ENCODE measurements around the gene SEMA4G. TPM values are rescaled to one million over a fixed set of nuclear protein-coding genes. Genes with fewer than 3 reads are reported as not detected.

SEMA4G gene
- total RNA-seq, 1 experiment from 2014 or later: 8.5 TPM

- H4K20me1 ChIP-seq (ENCODE audit: control insufficient read depth, insufficient read depth, insufficient read length): no peaks in the 10 kb centered on the region
- no peak overlapping the region for H2AK5ac ChIP-seq (ENCODE audit: insufficient read length, low read length)
- no peak overlapping the region for H2BK12ac ChIP-seq (ENCODE audit: insufficient read length, low read depth, low read length)
- H3K23me2 ChIP-seq (ENCODE audit: insufficient read length, low read depth, low read length, poor library complexity, severe bottlenecking): no peaks in the 10 kb centered on the region
- H2BK20ac ChIP-seq (ENCODE audit: low read depth, low read length, poor library complexity, severe bottlenecking): no peak overlapping the region
- no peak overlapping the region for H3K27ac Mint-ChIP-seq
- no peak overlapping the region for H3K14ac ChIP-seq (ENCODE audit: insufficient read depth, low read length)
- H4K5ac ChIP-seq (ENCODE audit: insufficient read length, low read depth, low read length): no peak overlapping the region
- peaks cover under 1% of the 10 kb centered on the region for H3K79me1 ChIP-seq (ENCODE audit: insufficient read depth, low read depth, low read length, poor library complexity, severe bottlenecking)
- no peaks in the 10 kb centered on the region for H3K4me1 Mint-ChIP-seq
- peaks cover 8 to 55% (median 49%) of the 10 kb centered on the region in 3 experiments; a peak in 6 of 7 replicates for H3K36me3 Mint-ChIP-seq (ENCODE audit: insufficient read depth in 1 of 3, low read depth in 3 of 3)
- no CpG with 5 or more reads among the region's 5 CpGs for WGBS (ENCODE audit: extremely low coverage, insufficient read length, low lambda C conversion rate)
- H3K18ac ChIP-seq (ENCODE audit: insufficient read length, low read depth, low read length): no peak overlapping the region
- H2BK5ac ChIP-seq (ENCODE audit: insufficient read length, low read length): no peak overlapping the region
- DNase-seq: no peak
- H3K9me3 Mint-ChIP-seq: no peaks in the 10 kb centered on the region
- H2AFZ ChIP-seq (ENCODE audit: low read length): no peak overlapping the region
- no peak overlapping the region for H3K4me3 Mint-ChIP-seq
- no peaks in the 10 kb centered on the region for H3K4me1 ChIP-seq (ENCODE audit: insufficient read depth, low read length)
- H4K91ac ChIP-seq (ENCODE audit: insufficient read length, low read depth, low read length): no peak overlapping the region
- H3K27me3 Mint-ChIP-seq (ENCODE audit: low read depth): no peaks in the 10 kb centered on the region
- no peaks in the 10 kb centered on the region for H3K27me3 ChIP-seq (ENCODE audit: insufficient read depth, low read length)
- H3K27ac ChIP-seq (ENCODE audit: insufficient read length, low read depth, low read length): no peak overlapping the region
- H3K56ac ChIP-seq (ENCODE audit: insufficient read length, low read depth, low read length): no peak overlapping the region
- no peak overlapping the region for H3K4me2 ChIP-seq (ENCODE audit: insufficient read depth, insufficient read length, low read length)
- no peaks in the 10 kb centered on the region for H3K79me2 ChIP-seq (ENCODE audit: insufficient read depth, low read length)
- H3K9me3 ChIP-seq (ENCODE audit: control insufficient read depth, low read depth, low read length): no peaks in the 10 kb centered on the region
- H3K23ac ChIP-seq (ENCODE audit: insufficient read length, low read depth, low read length): no peak overlapping the region
- no peak overlapping the region for H3K9ac ChIP-seq (ENCODE audit: extremely low read depth, insufficient read length, low read length)
- H4K8ac ChIP-seq (replicated peaks; ENCODE audit: insufficient read length, low read depth, low read length): no peak overlapping the region
- no peak overlapping the region for H2BK120ac ChIP-seq (ENCODE audit: low read depth, low read length, poor library complexity, severe bottlenecking)
- no peak overlapping the region for H3K4ac ChIP-seq (ENCODE audit: low read depth, low read length)
- H3T11ph ChIP-seq (ENCODE audit: low read length): no peak overlapping the region
- TF ChIP-seq CTCF (conservative IDR thresholded peaks at IDR 0.05): no peak
- no peak overlapping the region for H2BK15ac ChIP-seq (ENCODE audit: low read depth, low read length)
Observed at GRCh38 chr10:100927266-100927665, 42.0 kb upstream of the SEMA4G start.
